Activated naive CD4-positive, alpha-beta T cell treated with anti-CD3 and anti-CD28 coated beads, Interleukin-2, amount 50 U/mL, for 72 hours (primary cell): ENCODE measurements around the gene SH2B3. TPM values are rescaled to one million over a fixed set of nuclear protein-coding genes. Genes with fewer than 3 reads are reported as not detected.
"Not testable (repeated sequence)": the region's sequence is repeated elsewhere in the genome, so short reads cannot be mapped to it uniquely, and the experiment has no call there.

ENCODE experiments used
- ATAC-seq, 2 donors: fragments of 150-1000 bp; cut with Tn5 transposase; 2 replicates each; pipeline ENCODE4 v1.10.0; 2021; ENCODE audit warnings: mild to moderate bottlenecking in 2 of 2, moderate library complexity in 2 of 2
- DNase-seq, 2 donors: peaks; one replicate each; pipeline ENCODE4 v3.0.0; 2021 to 2022; ENCODE audit warnings: low spot score in 2 of 2
- H3K27ac Mint-ChIP-seq, 2 donors: one replicate each; pipeline ENCODE4 v1.8.0; 2022; ENCODE audit warnings: mild to moderate bottlenecking in 2 of 2, mixed read lengths in 2 of 2
- H3K36me3 Mint-ChIP-seq, 2 donors: one replicate each; pipeline ENCODE4 v1.8.0; 2022; ENCODE audit warnings: mixed read lengths in 2 of 2
- H3K9me3 Mint-ChIP-seq, 2 donors: one replicate each; pipeline ENCODE4 v1.8.0; 2022; ENCODE audit warnings: mixed read lengths in 2 of 2
- total RNA-seq, 2 donors: library from RNA; stranded (reverse); gene quantifications; one replicate each; pipeline ENCODE4 v1.2.3, GENCODE V29; 2022

SH2B3 gene
- total RNA-seq, 2 donors from 2014 or later, result 18.0 to 24.6 TPM

GRCh38 chr12:111454716-111455447 lies 49.2 kb downstream of the SH2B3 start:
- Mint-ChIP-seq H3K36me3 (peaks cover 5 to 12% of the 10 kb centered on the region in 2 donors), H3K9me3 (no peaks in the 10 kb centered on the region), H3K27ac (peak overlapping the region in 1 of 2 donors; percentile 85)
- DNase-seq, result no peak
- ATAC-seq, result no peak

- ATAC-seq (no peak), DNase-seq (no peak)
- H3K36me3 Mint-ChIP-seq, result peaks cover 5% of the 10 kb centered on the region in 2 donors
- no peaks in the 10 kb centered on the region for H3K9me3 Mint-ChIP-seq
- no peak overlapping the region for H3K27ac Mint-ChIP-seq
Observed at GRCh38 chr12:111455448-111456320, 50.0 kb downstream of the SH2B3 start.

GRCh38 chr12:111457071-111457470 lies 51.3 kb downstream of the SH2B3 start:
- ATAC-seq (peak in 1 of 2 donors; percentile 23), DNase-seq (no peak)
- Mint-ChIP-seq H3K9me3 (no peaks in the 10 kb centered on the region), H3K27ac (no peak overlapping the region), H3K36me3 (no peaks in the 10 kb centered on the region)

- no peak for ATAC-seq
- no peaks in the 10 kb centered on the region for H3K36me3 Mint-ChIP-seq
Observed at GRCh38 chr12:111457577-111457976, 51.9 kb downstream of the SH2B3 start.

GRCh38 chr12:111458546-111459172 lies 52.9 kb downstream of the SH2B3 start:
- H3K36me3 Mint-ChIP-seq, result no peaks in the 10 kb centered on the region
- peak overlapping the region in 1 of 2 donors; percentile 44 for H3K27ac Mint-ChIP-seq
- DNase-seq (no peak), ATAC-seq (no peak)
- H3K9me3 Mint-ChIP-seq, result no peaks in the 10 kb centered on the region

More at GRCh38 chr12:111457577-111457976, 51.9 kb downstream of the SH2B3 start:
- no peaks in the 10 kb centered on the region for H3K9me3 Mint-ChIP-seq
- H3K27ac Mint-ChIP-seq, result no peak overlapping the region
- DNase-seq, result no peak

- DNase-seq, H3K36me3 Mint-ChIP-seq, H3K9me3 Mint-ChIP-seq, H3K27ac Mint-ChIP-seq, ATAC-seq: not testable (repeated sequence)
Observed at GRCh38 chr12:111460111-111460510, 54.4 kb downstream of the SH2B3 start.

- Mint-ChIP-seq H3K9me3 (no peaks in the 10 kb centered on the region), H3K36me3 (no peaks in the 10 kb centered on the region), H3K27ac (peak overlapping the region in 1 of 2 donors; percentile 79)
- DNase-seq, result no peak
- no peak for ATAC-seq
Observed at GRCh38 chr12:111462210-111462769, 56.6 kb downstream of the SH2B3 start.

- no peaks in the 10 kb centered on the region for H3K36me3 Mint-ChIP-seq
- H3K27ac Mint-ChIP-seq, result no peak overlapping the region
- no peaks in the 10 kb centered on the region for H3K9me3 Mint-ChIP-seq
- DNase-seq, result no peak
- no peak for ATAC-seq
Observed at GRCh38 chr12:111467092-111467856, 61.6 kb downstream of the SH2B3 start.

- Mint-ChIP-seq H3K36me3 (no peaks in the 10 kb centered on the region), H3K9me3 (no peaks in the 10 kb centered on the region), H3K27ac (no peak overlapping the region)
- ATAC-seq (no peak), DNase-seq (no peak)
Observed at GRCh38 chr12:111467857-111468241, 62.1 kb downstream of the SH2B3 start.

- Mint-ChIP-seq H3K9me3 (no peaks in the 10 kb centered on the region), H3K36me3 (peaks cover 5 to 6% of the 10 kb centered on the region in 2 donors)
- no peak for ATAC-seq
Observed at GRCh38 chr12:111469401-111469800, 63.7 kb downstream of the SH2B3 start.

GRCh38 chr12:111471236-111471635 lies 65.5 kb downstream of the SH2B3 start:
- H3K27ac Mint-ChIP-seq, result no peak overlapping the region
- H3K9me3 Mint-ChIP-seq, result no peaks in the 10 kb centered on the region
- ATAC-seq (no peak), DNase-seq (no peak)
- H3K36me3 Mint-ChIP-seq, result peaks cover 6 to 10% of the 10 kb centered on the region in 2 donors

More at GRCh38 chr12:111469401-111469800, 63.7 kb downstream of the SH2B3 start:
- H3K27ac Mint-ChIP-seq, result no peak overlapping the region
- no peak for DNase-seq

- Mint-ChIP-seq H3K9me3 (no peaks in the 10 kb centered on the region), H3K36me3 (no peaks in the 10 kb centered on the region), H3K27ac (no peak overlapping the region)
- ATAC-seq (no peak), DNase-seq (no peak)
Observed at GRCh38 chr12:111482462-111482861, 76.7 kb downstream of the SH2B3 start.

- peaks cover 6 to 8% of the 10 kb centered on the region in 2 donors for H3K36me3 Mint-ChIP-seq
- peak overlapping the region in 1 of 2 donors; percentile 47 for H3K27ac Mint-ChIP-seq
- DNase-seq (no peak), ATAC-seq (no peak)
- no peaks in the 10 kb centered on the region for H3K9me3 Mint-ChIP-seq
Observed at GRCh38 chr12:111488271-111488670, 82.5 kb downstream of the SH2B3 start.

GRCh38 chr12:111488798-111489197 lies 83.1 kb downstream of the SH2B3 start:
- ATAC-seq (no peak), DNase-seq (no peak)
- H3K27ac Mint-ChIP-seq, result peak overlapping the region in 1 of 2 donors; percentile 77
- H3K9me3 Mint-ChIP-seq, result no peaks in the 10 kb centered on the region
- H3K36me3 Mint-ChIP-seq, result peaks cover 6 to 8% of the 10 kb centered on the region in 2 donors

- H3K27ac Mint-ChIP-seq, result peak overlapping the region in 1 of 2 donors; percentile 31
- H3K9me3 Mint-ChIP-seq, DNase-seq, H3K36me3 Mint-ChIP-seq, ATAC-seq: not testable (repeated sequence)
Observed at GRCh38 chr12:111492979-111493378, 87.3 kb downstream of the SH2B3 start.

- Mint-ChIP-seq H3K36me3 (peaks cover 6 to 8% of the 10 kb centered on the region in 2 donors), H3K27ac (no peak overlapping the region), H3K9me3 (no peaks in the 10 kb centered on the region)
- ATAC-seq, result no peak
- DNase-seq, result no peak
Observed at GRCh38 chr12:111494676-111495075, 89.0 kb downstream of the SH2B3 start.
